ENCODE data around the gene TMPRSS3.

The TMPRSS3 gene

DNA sequence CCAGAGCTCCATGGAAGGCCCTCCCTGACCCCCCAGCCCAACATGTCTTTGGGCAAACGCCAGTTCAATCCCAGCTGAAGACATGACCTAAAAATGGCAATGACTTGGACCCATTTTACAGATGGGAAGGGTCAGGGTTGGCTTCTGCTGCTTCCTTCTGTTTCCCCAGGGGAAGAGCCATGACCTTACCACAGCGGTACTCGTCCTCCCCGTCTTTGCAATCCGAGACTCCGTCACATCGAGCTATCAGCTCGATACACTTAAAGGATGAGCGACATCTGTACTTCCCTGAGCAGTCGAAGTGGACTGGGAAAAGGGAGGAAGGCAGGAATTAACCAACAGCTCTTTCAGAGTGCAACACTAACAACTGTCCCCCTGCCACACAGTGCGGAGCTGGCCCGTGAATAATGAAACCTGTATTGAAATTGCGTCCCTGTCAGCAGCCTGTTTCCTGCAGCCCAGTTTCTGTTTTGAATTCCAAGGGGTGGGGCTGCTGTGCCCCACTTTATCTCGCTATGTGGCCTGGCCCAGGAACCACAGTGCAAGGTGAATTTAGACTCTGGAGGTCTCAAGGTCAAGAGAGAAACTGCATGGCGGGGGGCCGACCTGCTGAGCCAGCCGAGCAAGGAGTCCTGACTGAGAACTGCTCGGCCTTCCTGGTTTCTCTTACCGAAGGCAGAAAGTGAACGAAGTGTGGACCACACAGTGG, 7.0 kb downstream of the TMPRSS3 start:
- POLR2A ChIA-PET = no interaction called here
- CTCF ChIA-PET = interaction anchor here (1.1 to 2.0 kb wide), 4 partner anchors 9 to 62 kb away, joined by 3 to 8 read pairs (median 3); no protein-coding TSS in a partner anchor
- DNase-seq (ENCODE audit: extremely low spot score) = no peak
- TF ChIP-seq, protein P1, sequence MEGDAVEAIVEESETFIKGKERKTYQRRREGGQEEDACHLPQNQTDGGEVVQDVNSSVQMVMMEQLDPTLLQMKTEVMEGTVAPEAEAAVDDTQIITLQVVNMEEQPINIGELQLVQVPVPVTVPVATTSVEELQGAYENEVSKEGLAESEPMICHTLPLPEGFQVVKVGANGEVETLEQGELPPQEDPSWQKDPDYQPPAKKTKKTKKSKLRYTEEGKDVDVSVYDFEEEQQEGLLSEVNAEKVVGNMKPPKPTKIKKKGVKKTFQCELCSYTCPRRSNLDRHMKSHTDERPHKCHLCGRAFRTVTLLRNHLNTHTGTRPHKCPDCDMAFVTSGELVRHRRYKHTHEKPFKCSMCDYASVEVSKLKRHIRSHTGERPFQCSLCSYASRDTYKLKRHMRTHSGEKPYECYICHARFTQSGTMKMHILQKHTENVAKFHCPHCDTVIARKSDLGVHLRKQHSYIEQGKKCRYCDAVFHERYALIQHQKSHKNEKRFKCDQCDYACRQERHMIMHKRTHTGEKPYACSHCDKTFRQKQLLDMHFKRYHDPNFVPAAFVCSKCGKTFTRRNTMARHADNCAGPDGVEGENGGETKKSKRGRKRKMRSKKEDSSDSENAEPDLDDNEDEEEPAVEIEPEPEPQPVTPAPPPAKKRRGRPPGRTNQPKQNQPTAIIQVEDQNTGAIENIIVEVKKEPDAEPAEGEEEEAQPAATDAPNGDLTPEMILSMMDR (IDR thresholded peaks at IDR 0.05; ENCODE audit: control extremely low read depth, extremely low read depth, low read depth, missing control alignments) = no peak

DNA sequence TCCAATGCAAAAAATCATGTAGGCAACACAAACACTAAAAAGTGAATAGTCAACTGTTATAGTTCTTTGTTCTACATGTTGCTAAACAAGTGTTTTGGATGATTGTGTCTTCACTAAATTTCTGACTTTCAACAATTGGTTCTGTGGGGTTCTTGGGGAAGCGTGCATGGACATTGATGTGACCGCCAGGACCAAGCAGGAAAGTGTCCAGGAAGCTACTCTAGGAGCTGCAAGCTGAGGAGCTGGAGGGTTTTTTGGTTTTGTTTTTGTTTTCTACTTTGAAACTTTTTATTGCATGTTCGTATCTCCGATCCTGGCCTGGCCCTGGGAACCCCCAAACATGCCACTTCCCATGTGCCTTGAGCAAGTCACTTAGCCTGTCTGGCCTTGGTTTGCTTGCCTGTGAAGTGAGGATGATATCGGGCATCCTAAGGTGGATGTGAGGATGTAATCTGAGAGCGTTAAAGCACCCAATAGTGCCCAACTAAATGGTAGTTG, 8.0 kb downstream of the TMPRSS3 start:
- ChIA-PET CTCF (interaction anchor here (1.5 to 2.0 kb wide), 3 partner anchors 10 to 63 kb away, joined by 3 to 8 read pairs (median 3); no protein-coding TSS in a partner anchor), POLR2A (no interaction called here)
- no peak for DNase-seq (ENCODE audit: extremely low spot score)
- TF ChIP-seq, protein P1 (IDR thresholded peaks at IDR 0.05; ENCODE audit: control extremely low read depth, extremely low read depth, low read depth, missing control alignments) = no peak

DNA sequence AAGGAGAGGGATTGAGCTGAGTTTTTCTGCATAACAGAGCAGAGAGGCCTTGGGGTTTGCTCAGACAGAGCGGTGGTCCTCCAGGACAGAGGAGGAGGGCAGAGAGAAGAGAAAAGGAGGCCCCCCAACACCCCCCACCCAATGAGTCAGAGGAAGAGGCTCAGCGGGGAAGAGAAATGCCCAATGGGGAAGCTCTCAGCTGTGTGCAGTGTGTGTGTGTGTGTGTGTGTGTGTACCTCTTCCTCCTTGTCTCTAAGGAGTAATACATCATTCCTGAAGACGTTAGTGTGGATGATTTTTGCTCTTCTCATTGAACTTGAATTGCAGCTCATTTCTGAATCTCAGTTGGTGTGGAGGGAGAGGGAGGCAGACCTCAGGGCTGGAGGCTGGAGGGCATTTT, 8.7 kb downstream of the TMPRSS3 start:
- no peak for DNase-seq (ENCODE audit: extremely low spot score)
- CTCF ChIA-PET = interaction anchor here (0.9 to 2.0 kb wide), 3 partner anchors 10 to 47 kb away, joined by 3 to 8 read pairs (median 4); no protein-coding TSS in a partner anchor
- POLR2A ChIA-PET = no interaction called here

DNA sequence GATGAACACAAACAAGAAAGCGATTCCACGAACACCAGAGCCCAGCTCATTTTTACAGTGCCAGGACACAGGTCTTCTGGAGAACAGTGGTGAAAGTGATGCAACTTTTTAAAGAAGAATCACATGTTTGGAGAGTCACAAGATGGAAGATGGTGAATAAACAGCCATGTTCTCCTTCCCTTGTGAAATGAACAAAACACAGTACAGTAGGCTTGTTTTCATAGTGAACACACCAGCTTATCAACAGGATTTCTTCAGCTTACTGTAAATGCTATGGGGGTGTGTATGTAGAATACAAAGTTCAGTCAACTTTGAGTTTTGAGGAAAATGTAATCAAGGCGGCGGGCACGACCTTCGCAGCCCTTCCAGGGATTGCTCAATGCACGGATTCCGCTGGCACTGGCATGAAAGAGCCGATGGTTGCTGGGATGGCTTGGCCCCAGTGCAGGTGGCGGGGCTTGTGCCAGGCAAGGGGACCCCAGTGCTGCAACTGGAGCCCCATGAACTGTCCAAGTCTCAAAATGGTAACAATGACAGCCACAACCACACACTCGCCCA, 9.7 kb downstream of the TMPRSS3 start:
- POLR2A ChIA-PET = no interaction called here
- CTCF ChIA-PET = interaction anchor here (1.8 kb wide), 1 partner anchor 46 kb away, joined by 4 read pairs; no protein-coding TSS in a partner anchor
- TF ChIP-seq, protein P1 (IDR thresholded peaks at IDR 0.05; ENCODE audit: control extremely low read depth, extremely low read depth, low read depth, missing control alignments) = no peak

More for the DNA sequence above, 8.7 kb downstream of the TMPRSS3 start:
- TF ChIP-seq, protein P1 (IDR thresholded peaks at IDR 0.05; ENCODE audit: control extremely low read depth, extremely low read depth, low read depth, missing control alignments) = no peak

DNA sequence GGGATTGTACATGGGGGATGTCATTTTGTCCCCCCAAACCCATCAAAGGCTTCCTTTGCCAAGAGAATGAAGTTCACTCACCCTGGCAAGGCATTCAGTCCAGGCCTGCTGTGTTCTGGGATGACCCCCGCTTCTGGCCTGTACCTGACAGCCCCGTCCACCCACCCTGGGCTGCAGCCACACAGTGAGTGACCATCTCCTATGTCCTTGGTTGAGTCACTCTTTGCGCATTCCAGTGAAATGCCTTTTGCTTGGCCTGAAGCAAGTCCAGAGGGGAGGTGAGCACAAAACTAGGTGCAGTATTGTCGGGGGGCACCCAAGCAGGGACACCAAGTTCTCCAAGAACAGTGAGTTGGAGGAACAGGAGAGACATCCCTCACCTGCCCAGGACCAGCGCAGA, 10.2 kb downstream of the TMPRSS3 start:
- TF ChIP-seq, protein P1 (IDR thresholded peaks at IDR 0.05; ENCODE audit: control extremely low read depth, extremely low read depth, low read depth, missing control alignments) = no peak
- ChIA-PET POLR2A (no interaction called here), CTCF (no interaction called here)
- DNase-seq (ENCODE audit: extremely low spot score) = no peak

More for the DNA sequence above, 9.7 kb downstream of the TMPRSS3 start:
- DNase-seq (ENCODE audit: extremely low spot score) = no peak

DNA sequence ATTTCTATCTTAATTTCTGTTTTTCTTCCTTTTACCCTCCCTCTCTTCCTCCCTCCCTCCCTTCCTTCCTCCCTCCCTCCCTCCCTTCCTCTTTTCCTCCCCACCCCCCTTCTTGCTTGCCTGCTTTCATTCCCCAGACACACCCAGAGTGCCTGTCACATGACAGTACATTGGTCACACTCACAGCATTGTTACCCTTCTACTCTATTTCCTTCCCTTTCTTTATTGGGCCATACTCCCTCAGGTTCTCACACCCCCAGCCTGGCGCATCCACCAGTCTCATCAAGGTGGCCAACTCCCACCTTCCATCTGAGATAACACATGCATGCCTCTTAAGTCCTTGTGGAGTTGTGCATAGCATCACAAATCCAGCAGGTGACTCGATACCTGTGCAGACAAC, 10.9 kb downstream of the TMPRSS3 start:
- TF ChIP-seq, protein P1 (IDR thresholded peaks at IDR 0.05; ENCODE audit: control extremely low read depth, extremely low read depth, low read depth, missing control alignments) = no peak
- no peak for DNase-seq (ENCODE audit: extremely low spot score)
- CTCF ChIA-PET = no interaction called here
- POLR2A ChIA-PET = no interaction called here

Data from GM10248 (cell line).